Gastroesophageal sphincter (tissue), 3 donors: ENCODE results near the gene BACH1.

Source experiments
- EP300 ChIP-seq: sonication (generic); formaldehyde crosslinking; IDR thresholded peaks from one replicate; pipeline ENCODE4 v1.6.1; 2017; ENCODE audit warnings: antibody characterized with exemption, mild to moderate bottlenecking
- POLR2A ChIP-seq, 2 donors: fragments of 450-650 bp; IDR thresholded peaks; one replicate each; pipeline ENCODE4 v1.6.1; 2017; ENCODE audit warnings: antibody characterized with exemption in 2 of 2, mild to moderate bottlenecking in 2 of 2, moderate library complexity in 1 of 2
- POLR2AphosphoS5 ChIP-seq: sonication (generic); formaldehyde crosslinking; IDR thresholded peaks from one replicate; pipeline ENCODE4 v1.6.1; 2017; ENCODE audit warnings: antibody characterized with exemption
- TF ChIP-seq, protein P1 (sequence below), 4 experiments: fragments of 200-600 bp in 2 of 4; fragments of 450-650 bp in 2 of 4; sonication (generic) in 1 of 4; IDR thresholded peaks; one replicate each; pipeline ENCODE4 v1.5.1; 2017 to 2019; ENCODE audit warnings: antibody characterized with exemption in 4 of 4, mild to moderate bottlenecking in 2 of 4, moderate library complexity in 2 of 4

DNA sequence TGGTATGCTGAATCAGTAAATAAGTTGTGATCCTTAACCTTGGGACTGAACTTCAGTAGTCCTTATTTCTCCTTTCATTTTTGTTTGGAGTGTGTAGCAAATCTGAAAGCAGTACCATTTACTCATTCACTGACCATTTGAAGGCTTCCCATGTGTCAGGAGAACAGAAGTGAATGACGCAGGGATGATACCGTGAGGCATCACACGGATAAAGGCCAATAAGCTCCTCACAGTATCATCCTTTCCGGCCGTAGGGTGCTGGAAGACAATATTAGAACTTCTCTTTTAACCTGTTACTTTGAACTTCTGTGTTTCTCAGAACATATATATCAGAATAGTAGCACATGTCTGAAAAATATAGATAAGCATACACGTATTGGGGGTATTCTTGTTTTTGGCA lies 21.3 kb downstream of the BACH1 start:
- TF ChIP-seq, protein P1, sequence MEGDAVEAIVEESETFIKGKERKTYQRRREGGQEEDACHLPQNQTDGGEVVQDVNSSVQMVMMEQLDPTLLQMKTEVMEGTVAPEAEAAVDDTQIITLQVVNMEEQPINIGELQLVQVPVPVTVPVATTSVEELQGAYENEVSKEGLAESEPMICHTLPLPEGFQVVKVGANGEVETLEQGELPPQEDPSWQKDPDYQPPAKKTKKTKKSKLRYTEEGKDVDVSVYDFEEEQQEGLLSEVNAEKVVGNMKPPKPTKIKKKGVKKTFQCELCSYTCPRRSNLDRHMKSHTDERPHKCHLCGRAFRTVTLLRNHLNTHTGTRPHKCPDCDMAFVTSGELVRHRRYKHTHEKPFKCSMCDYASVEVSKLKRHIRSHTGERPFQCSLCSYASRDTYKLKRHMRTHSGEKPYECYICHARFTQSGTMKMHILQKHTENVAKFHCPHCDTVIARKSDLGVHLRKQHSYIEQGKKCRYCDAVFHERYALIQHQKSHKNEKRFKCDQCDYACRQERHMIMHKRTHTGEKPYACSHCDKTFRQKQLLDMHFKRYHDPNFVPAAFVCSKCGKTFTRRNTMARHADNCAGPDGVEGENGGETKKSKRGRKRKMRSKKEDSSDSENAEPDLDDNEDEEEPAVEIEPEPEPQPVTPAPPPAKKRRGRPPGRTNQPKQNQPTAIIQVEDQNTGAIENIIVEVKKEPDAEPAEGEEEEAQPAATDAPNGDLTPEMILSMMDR (IDR thresholded peaks at IDR 0.05) = no peak
- TF ChIP-seq EP300 (no peak), POLR2AphosphoS5 (no peak), POLR2A (IDR thresholded peaks at IDR 0.05) (no peak)
